Ovary (tissue), 3 donors: ENCODE measurements around the gene SULT1C2.

Experiments
- EP300 ChIP-seq: sonication (generic); formaldehyde crosslinking; IDR thresholded peaks from one replicate; pipeline ENCODE4 v1.6.1; 2017; ENCODE audit warnings: antibody characterized with exemption
- POLR2A ChIP-seq: fragments of 450-650 bp; IDR thresholded peaks from one replicate; pipeline ENCODE4 v1.6.1; 2017; ENCODE audit warnings: antibody characterized with exemption, mild to moderate bottlenecking, moderate library complexity
- TF ChIP-seq, protein P1 (sequence below), 3 donors: fragments of 450-650 bp in 2 of 3; fragments of 200-600 bp in 1 of 3; IDR thresholded peaks; one replicate each; pipeline versions ENCODE4 v1.5.1 to v1.8.0; 2016 to 2022; ENCODE audit warnings: antibody characterized with exemption in 3 of 3, mild to moderate bottlenecking in 1 of 3
- donor health status: DM: no; HTN: no; CAD: no.

DNA sequence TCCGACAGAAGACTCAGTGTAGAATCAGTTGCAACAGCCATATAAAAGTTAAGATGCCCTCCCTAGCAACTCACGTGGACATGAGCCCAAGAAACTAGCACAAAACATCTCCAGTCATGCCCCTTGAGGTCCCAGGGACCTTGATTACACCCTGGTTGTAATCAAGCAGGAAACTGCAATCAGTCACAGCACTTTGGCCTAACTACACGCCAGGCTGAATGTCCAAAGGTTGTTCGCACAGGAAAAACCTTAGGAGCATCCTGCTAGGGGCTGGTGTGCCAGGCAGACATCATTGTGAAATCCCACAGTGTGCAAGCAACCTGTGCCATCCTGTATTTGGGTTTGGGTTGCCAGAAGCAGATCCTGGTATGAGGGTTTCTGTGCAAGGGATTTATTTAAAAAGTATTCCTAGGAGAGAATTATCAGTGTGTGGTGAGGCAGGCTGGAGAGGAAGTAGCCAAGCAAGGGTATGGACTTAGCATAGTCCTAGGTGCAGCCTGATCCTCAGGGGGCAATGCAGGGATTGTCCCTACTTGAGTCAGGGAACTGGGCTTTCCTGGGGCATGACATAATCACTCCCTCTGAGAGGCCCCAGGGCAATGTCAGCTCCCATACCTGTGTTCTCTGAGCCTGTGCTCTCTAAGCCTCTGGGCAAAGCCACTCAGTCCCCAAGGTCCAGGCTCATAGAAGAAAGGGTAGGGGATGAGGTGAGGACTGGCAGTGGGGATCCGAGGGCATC is 17.8 kb upstream of the SULT1C2 start:
- TF ChIP-seq, protein P1, sequence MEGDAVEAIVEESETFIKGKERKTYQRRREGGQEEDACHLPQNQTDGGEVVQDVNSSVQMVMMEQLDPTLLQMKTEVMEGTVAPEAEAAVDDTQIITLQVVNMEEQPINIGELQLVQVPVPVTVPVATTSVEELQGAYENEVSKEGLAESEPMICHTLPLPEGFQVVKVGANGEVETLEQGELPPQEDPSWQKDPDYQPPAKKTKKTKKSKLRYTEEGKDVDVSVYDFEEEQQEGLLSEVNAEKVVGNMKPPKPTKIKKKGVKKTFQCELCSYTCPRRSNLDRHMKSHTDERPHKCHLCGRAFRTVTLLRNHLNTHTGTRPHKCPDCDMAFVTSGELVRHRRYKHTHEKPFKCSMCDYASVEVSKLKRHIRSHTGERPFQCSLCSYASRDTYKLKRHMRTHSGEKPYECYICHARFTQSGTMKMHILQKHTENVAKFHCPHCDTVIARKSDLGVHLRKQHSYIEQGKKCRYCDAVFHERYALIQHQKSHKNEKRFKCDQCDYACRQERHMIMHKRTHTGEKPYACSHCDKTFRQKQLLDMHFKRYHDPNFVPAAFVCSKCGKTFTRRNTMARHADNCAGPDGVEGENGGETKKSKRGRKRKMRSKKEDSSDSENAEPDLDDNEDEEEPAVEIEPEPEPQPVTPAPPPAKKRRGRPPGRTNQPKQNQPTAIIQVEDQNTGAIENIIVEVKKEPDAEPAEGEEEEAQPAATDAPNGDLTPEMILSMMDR (IDR thresholded peaks at IDR 0.05) = no peak
- TF ChIP-seq POLR2A (no peak), EP300 (no peak)
